Liver (tissue), 9 donors: ENCODE results near the gene ZMPSTE24. TPM values are rescaled to one million over a fixed set of nuclear protein-coding genes. Genes with fewer than 3 reads are reported as not detected.

Experiments used
- DNase-seq: peaks from one replicate; pipeline ENCODE4 v3.0.0-alpha.2; 2017; ENCODE audit warnings: low spot score
- H3K27ac ChIP-seq, 2 donors: one replicate each; pipeline ENCODE4 v1.7.0; 2013; ENCODE audit warnings: inconsistent platforms in 2 of 2, low read length in 2 of 2, control low read depth in 1 of 2, low read depth in 1 of 2, mild to moderate bottlenecking in 1 of 2
- H3K27me3 ChIP-seq, 4 donors: one replicate each; pipeline versions ENCODE4 v1.6.1 to v1.7.0; 2013; ENCODE audit warnings: low read length in 3 of 4, inconsistent platforms in 1 of 4, mild to moderate bottlenecking in 1 of 4, moderate library complexity in 1 of 4; ENCODE audit not compliant: control insufficient read depth in 4 of 4, insufficient read depth in 4 of 4
- H3K36me3 ChIP-seq, 4 donors: one replicate each; pipeline versions ENCODE4 v1.6.1 to v1.7.0; 2013; ENCODE audit warnings: low read length in 3 of 4, mild to moderate bottlenecking in 3 of 4, low read depth in 1 of 4, moderate library complexity in 1 of 4; ENCODE audit not compliant: control insufficient read depth in 4 of 4, insufficient read depth in 3 of 4
- H3K4me1 ChIP-seq, 4 donors: one replicate each; pipeline versions ENCODE4 v1.6.1 to v1.7.0; 2013; ENCODE audit warnings: low read length in 3 of 4, mild to moderate bottlenecking in 3 of 4, moderate library complexity in 1 of 4; ENCODE audit not compliant: control insufficient read depth in 4 of 4, insufficient read depth in 4 of 4
- H3K4me3 ChIP-seq, 3 donors: one replicate each; pipeline versions ENCODE4 v1.6.1 to v1.7.0; 2013; ENCODE audit warnings: low read length in 3 of 3, control low read depth in 1 of 3, low read depth in 1 of 3, mild to moderate bottlenecking in 1 of 3
- H3K9ac ChIP-seq, 2 donors: one replicate each; pipeline ENCODE4 v1.7.0; 2013; ENCODE audit warnings: low read length in 2 of 2, mild to moderate bottlenecking in 2 of 2, moderate library complexity in 2 of 2, control low read depth in 1 of 2, low read depth in 1 of 2
- H3K9me3 ChIP-seq, 4 donors: one replicate each; pipeline versions ENCODE4 v1.6.1 to v1.7.0; 2013; ENCODE audit warnings: low read length in 3 of 4; ENCODE audit not compliant: control insufficient read depth in 4 of 4
- ATF3 ChIP-seq: IDR thresholded peaks from 2 replicates; pipeline ENCODE4 v1.6.1; 2016; ENCODE audit warnings: antibody characterized with exemption
- CTCF ChIP-seq: fragments of 150-350 bp; IDR thresholded peaks from 2 replicates; pipeline ENCODE4 v1.5.1; 2017; ENCODE audit warnings: improper control_type of control experiment, low read depth, low read length; ENCODE audit not compliant: missing input control
- EGR1 ChIP-seq, 2 donors: IDR thresholded peaks; 2 replicates each; pipeline ENCODE4 v1.6.1; 2016 to 2018; ENCODE audit warnings: antibody characterized with exemption in 2 of 2, low read depth in 2 of 2
- FOXA1 ChIP-seq: IDR thresholded peaks from 2 replicates; pipeline ENCODE4 v1.6.1; 2016; ENCODE audit warnings: antibody characterized with exemption
- FOXA2 ChIP-seq: IDR thresholded peaks from 2 replicates; pipeline ENCODE4 v1.6.1; 2016; ENCODE audit warnings: antibody characterized with exemption
- HNF4A ChIP-seq, 2 donors: conservative IDR thresholded peaks; 2 replicates each; pipeline ENCODE4 v1.6.1; 2016; ENCODE audit warnings: antibody characterized with exemption in 2 of 2, mild to moderate bottlenecking in 2 of 2
- HNF4G ChIP-seq: IDR thresholded peaks from 2 replicates; pipeline ENCODE4 v1.6.1; 2016; ENCODE audit warnings: antibody characterized with exemption
- JUND ChIP-seq, 2 donors: IDR thresholded peaks; 2 replicates each; pipeline ENCODE4 v1.6.1; 2016; ENCODE audit warnings: antibody characterized with exemption in 2 of 2
- MAX ChIP-seq: IDR thresholded peaks from 2 replicates; pipeline ENCODE4 v1.6.1; 2016; ENCODE audit warnings: antibody characterized with exemption
- NR2F2 ChIP-seq: IDR thresholded peaks from 2 replicates; pipeline ENCODE4 v1.6.1; 2016; ENCODE audit warnings: antibody characterized with exemption
- REST ChIP-seq: IDR thresholded peaks from 2 replicates; pipeline ENCODE4 v1.6.1; 2016; ENCODE audit warnings: antibody characterized with exemption, mild to moderate bottlenecking
- RXRA ChIP-seq, 2 donors: IDR thresholded peaks; 2 replicates each; pipeline ENCODE4 v1.6.1; 2017 to 2018; ENCODE audit warnings: antibody characterized with exemption in 2 of 2, mild to moderate bottlenecking in 1 of 2
- SP1 ChIP-seq: IDR thresholded peaks from 2 replicates; pipeline ENCODE4 v1.6.1; 2018; ENCODE audit warnings: antibody characterized with exemption, mild to moderate bottlenecking
- TAF1 ChIP-seq: conservative IDR thresholded peaks from 2 replicates; pipeline ENCODE4 v1.6.1; 2016; ENCODE audit warnings: antibody characterized with exemption, mild to moderate bottlenecking
- YY1 ChIP-seq: IDR thresholded peaks from 2 replicates; pipeline ENCODE4 v1.6.1; 2016; ENCODE audit warnings: antibody characterized with exemption, mild to moderate bottlenecking
- ZBTB33 ChIP-seq: IDR thresholded peaks from 2 replicates; pipeline ENCODE4 v1.6.1; 2016; ENCODE audit warnings: antibody characterized with exemption
- WGBS: extraction: QIAGEN DNeasy Blood & Tissue Kit; methylation state at CpG from one replicate; pipeline ENCODE4 v1.1.7; 2013; 5-methylcytosine and 5-hydroxymethylcytosine counted together
- polyA plus RNA-seq, 2 donors: library from polyadenylated mRNA; stranded (reverse) in 1 of 2; unstranded in 1 of 2; fragments of 200-250 nt in 1 of 2; fragments of >200 nt in 1 of 2; fragmentation: Nextera tagmentation in 1 of 2; extraction: Ambion mirVana in 1 of 2; gene quantifications; one replicate each; pipeline versions ENCODE4 v1.2.1 to v1.2.3, GENCODE V29; 2013 to 2015
- total RNA-seq, 2 donors: library from RNA; depleted of rRNA; stranded (reverse); fragments of >200 nt; gene quantifications; one replicate each; pipeline ENCODE4 v1.2.3, GENCODE V29; 2014
- donor health status: healthy.
- donor health status: healthy.
- donor health status: healthy.
- donor health status: healthy.
- donor health status: healthy.

The ZMPSTE24 gene
- total and polyA plus RNA-seq, 4 donors: 17.3 to 40.1 (median 22.6) TPM

GRCh38 chr1:40257313-40257687, 736 bp upstream of the ZMPSTE24 start:
- Histone ChIP-seq H3K27me3 (no peaks in the 10 kb centered on the region), H3K4me3 (peak overlapping the region; percentile 46 to 100 (median 96)), H3K9ac (peak overlapping the region; percentile 96 to 97), H3K27ac (peak overlapping the region; percentile 84 to 94), H3K9me3 (no peaks in the 10 kb centered on the region), H3K36me3 (peaks cover 3 to 16% (median 9%) of the 10 kb centered on the region in 4 donors), H3K4me1 (peaks cover 2 to 13% (median 7%) of the 10 kb centered on the region in 4 donors)
- TF ChIP-seq HNF4G (no peak), TAF1 (no peak), ZBTB33 (no peak), EGR1 (IDR thresholded peaks at IDR 0.05; ENCODE audit: low read depth in 2 of 2) (no peak), FOXA2 (no peak), CTCF (no peak), ATF3 (no peak), HNF4A (conservative IDR thresholded peaks at IDR 0.05) (no peak), REST (no peak), FOXA1 (no peak), SP1 (no peak), JUND (IDR thresholded peaks at IDR 0.05) (no peak), RXRA (IDR thresholded peaks at IDR 0.05) (no peak), NR2F2 (no peak), MAX (no peak), YY1 (no peak)
- no peak for DNase-seq
- under 1% methylated on average over 16 of the region's 16 CpGs for WGBS

- under 1% methylated on average over 10 of the region's 10 CpGs for WGBS
- DNase-seq: no peak
- H3K4me1 ChIP-seq: peaks cover 2 to 13% (median 7%) of the 10 kb centered on the region in 4 donors
Observed at GRCh38 chr1:40258445-40258769, 371 bp downstream of the ZMPSTE24 start.

More at GRCh38 chr1:40258445-40258769, 371 bp downstream of the ZMPSTE24 start:
- Histone ChIP-seq H3K9ac (peak overlapping the region; percentile 70 to 95), H3K27ac (peak overlapping the region; percentile 84 to 94), H3K27me3 (no peaks in the 10 kb centered on the region), H3K36me3 (peaks cover 3 to 24% (median 19%) of the 10 kb centered on the region in 4 donors), H3K4me3 (peak overlapping the region; percentile 71 to 100 (median 89)), H3K9me3 (no peaks in the 10 kb centered on the region)
- TF ChIP-seq EGR1 (IDR thresholded peaks at IDR 0.05; ENCODE audit: low read depth in 2 of 2) (no peak), FOXA2 (no peak), MAX (no peak), HNF4A (conservative IDR thresholded peaks at IDR 0.05) (no peak)
